ENCODE measurements around the gene NOP53. TPM values are rescaled to one million over a fixed set of nuclear protein-coding genes. Genes with fewer than 3 reads are reported as not detected.

The NOP53 gene
- total and polyA plus RNA-seq, 9 of the 15 experiments (the other 6 are each of a cell fraction or from before 2014, with no cell fraction given), result 6.5 to 274 (median 145) TPM

GRCh38 chr19:47703301-47703700, 42.0 kb upstream of the NOP53 start:
- Histone ChIP-seq H3K4me2 (ENCODE audit: insufficient read depth, low read length) (no peak overlapping the region), H3K4me1 (replicated peaks in 1 of 2; ENCODE audit: control insufficient read depth in 2 of 2, insufficient read depth in 2 of 2, low read length in 2 of 2) (peaks cover 0 to 15% of the 10 kb centered on the region in 2 experiments; a peak in 2 of 5 replicates), H3K9ac (ENCODE audit: insufficient read depth in 1 of 2, low read depth in 2 of 2, low read length in 2 of 2) (no peak overlapping the region), H2AFZ (ENCODE audit: low read depth, low read length) (no peak overlapping the region), H3K27me3 (ENCODE audit: control insufficient read depth in 2 of 2, insufficient read depth in 2 of 2, low read length in 2 of 2) (no peaks in the 10 kb centered on the region), H3K9me3 (replicated peaks; ENCODE audit: control insufficient read depth, insufficient read depth, low read depth, low read length) (no peaks in the 10 kb centered on the region), H3K79me2 (ENCODE audit: control insufficient read depth, insufficient read depth, low read length) (no peaks in the 10 kb centered on the region), H3K4me3 (no peak overlapping the region), H4K20me1 (replicated peaks; ENCODE audit: control insufficient read depth, insufficient read depth, low read length) (no peaks in the 10 kb centered on the region), H3K27ac (ENCODE audit: extremely low read depth, low read depth, low read length) (no peak overlapping the region), H3K9me1 (ENCODE audit: control insufficient read depth, insufficient read depth, low read length) (no peaks in the 10 kb centered on the region), H3K36me3 (ENCODE audit: control insufficient read depth, insufficient read depth, low read length) (peaks cover 27% of the 10 kb centered on the region; the same call in 2 of the 3 replicates)
- no peak for DNase-seq (ENCODE audit: extremely low read depth in 1 of 4, low spot score in 3 of 4)
- no TSS peak for BruUV-seq (replicated peaks)
- intact Hi-C loops (cut with micrococcal nuclease), result no loop called here
- CTCF ChIA-PET (ENCODE audit: low intra/inter-chr PET ratio), result no interaction called here
- TF ChIP-seq ZBED1 (IDR thresholded peaks at IDR 0.05) (no peak), ZKSCAN8 (CRISPR knock-in tag; IDR thresholded peaks at IDR 0.05) (0 out of 2 replicates have a peak, but pooled peaks have one; percentile 52)
- no peak for FAIRE-seq
- WGBS (ENCODE audit: insufficient coverage, low coverage, missing lambda C conversion rate), result 73% methylated on average over 4 of the region's 5 CpGs
- ATAC-seq, result no peak
- POLR2A ChIA-PET, result interaction anchor here (0.6 to 1.0 kb wide), 2 partner anchors 12 to 90 kb away, joined by 3 read pairs; no protein-coding TSS in a partner anchor
- in situ Hi-C loops (cut with MboI), result no loop called here

GRCh38 chr19:47704024-47704423, 41.3 kb upstream of the NOP53 start:
- intact Hi-C loops (cut with micrococcal nuclease), result no loop called here
- no peak for DNase-seq (ENCODE audit: extremely low read depth in 1 of 4, low spot score in 3 of 4)

More at GRCh38 chr19:47704024-47704423, 41.3 kb upstream of the NOP53 start:
- H2AFZ ChIP-seq (ENCODE audit: low read depth, low read length), result no peak overlapping the region
- in situ Hi-C loops (cut with MboI), result no loop called here
- no peak overlapping the region for H3K4me3 ChIP-seq
- no peaks in the 10 kb centered on the region for H3K79me2 ChIP-seq (ENCODE audit: control insufficient read depth, insufficient read depth, low read length)
- ATAC-seq (no peak), FAIRE-seq (peak; percentile 23)
- no peaks in the 10 kb centered on the region for H4K20me1 ChIP-seq (replicated peaks; ENCODE audit: control insufficient read depth, insufficient read depth, low read length)
- H3K9me1 ChIP-seq (ENCODE audit: control insufficient read depth, insufficient read depth, low read length), result no peaks in the 10 kb centered on the region
- peaks cover 0 to 9% of the 10 kb centered on the region in 2 experiments; a peak in 2 of 5 replicates for H3K4me1 ChIP-seq (replicated peaks in 1 of 2; ENCODE audit: control insufficient read depth in 2 of 2, insufficient read depth in 2 of 2, low read length in 2 of 2)
- H3K27me3 ChIP-seq (ENCODE audit: control insufficient read depth in 2 of 2, insufficient read depth in 2 of 2, low read length in 2 of 2), result no peaks in the 10 kb centered on the region
- POLR2A ChIA-PET, result interaction anchor here (0.6 to 0.9 kb wide), 2 partner anchors 18 to 241 kb away, joined by 3 to 5 read pairs; no protein-coding TSS in a partner anchor
- no TSS peak for BruUV-seq (replicated peaks)
- peak; percentile 24; the same call in 1 of the 2 replicates for TF ChIP-seq CBFA2T3 (IDR thresholded peaks at IDR 0.05)
- peak; percentile 62 for TF ChIP-seq MAX (CRISPR knock-in tag; IDR thresholded peaks at IDR 0.05)
- no peak for TF ChIP-seq ZFP91 (CRISPR knock-in tag; IDR thresholded peaks at IDR 0.05)
- no peak for TF ChIP-seq RBBP5 (IDR thresholded peaks at IDR 0.05; ENCODE audit: borderline replicate concordance, insufficient read depth, low read length, poor library complexity, severe bottlenecking)
- H3K36me3 ChIP-seq (ENCODE audit: control insufficient read depth, insufficient read depth, low read length), result peaks cover 21% of the 10 kb centered on the region; the same call in 2 of the 3 replicates
- no peaks in the 10 kb centered on the region for H3K9me3 ChIP-seq (replicated peaks; ENCODE audit: control insufficient read depth, insufficient read depth, low read depth, low read length)
- 44% methylated on average over 11 of the region's 11 CpGs for WGBS (ENCODE audit: insufficient coverage, low coverage, missing lambda C conversion rate)
- CTCF ChIA-PET (ENCODE audit: low intra/inter-chr PET ratio), result no interaction called here
- no peak overlapping the region for H3K27ac ChIP-seq (ENCODE audit: extremely low read depth, low read depth, low read length)
- no peak overlapping the region for H3K9ac ChIP-seq (ENCODE audit: insufficient read depth in 1 of 2, low read depth in 2 of 2, low read length in 2 of 2)
- no peak overlapping the region for H3K4me2 ChIP-seq (ENCODE audit: insufficient read depth, low read length)
